HG03558 (cell line): ENCODE results near the gene FICD.
"Not testable (repeated sequence)": the region's sequence is repeated elsewhere in the genome, so short reads cannot be mapped to it uniquely, and the experiment has no call there.

Experiments
- ATAC-seq: cut with Tn5 transposase; IDR thresholded peaks from one replicate; pipeline ENCODE4 v1.9.1; 2021; ENCODE audit warnings: moderate number of reproducible peaks; ENCODE audit not compliant: unreplicated experiment; ENCODE audit errors: extremely low read depth

FICD gene

DNA sequence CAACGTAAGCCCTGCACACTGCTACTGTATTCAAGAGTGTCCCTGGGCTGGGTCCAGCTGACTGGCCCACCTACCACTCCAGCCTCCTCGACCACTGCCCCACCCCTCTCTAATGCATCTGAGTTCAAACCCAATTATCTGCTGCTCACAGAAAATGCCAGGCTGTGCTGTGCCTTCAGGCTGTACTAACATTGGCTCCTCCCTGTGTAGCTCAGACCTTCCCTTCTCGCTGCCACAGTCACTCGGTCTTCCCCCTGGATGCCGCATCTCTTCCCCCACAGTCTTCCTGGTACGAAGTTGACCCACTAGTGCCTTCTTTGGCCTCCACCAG, 12.1 kb downstream of the FICD start:
- no peak for ATAC-seq

DNA sequence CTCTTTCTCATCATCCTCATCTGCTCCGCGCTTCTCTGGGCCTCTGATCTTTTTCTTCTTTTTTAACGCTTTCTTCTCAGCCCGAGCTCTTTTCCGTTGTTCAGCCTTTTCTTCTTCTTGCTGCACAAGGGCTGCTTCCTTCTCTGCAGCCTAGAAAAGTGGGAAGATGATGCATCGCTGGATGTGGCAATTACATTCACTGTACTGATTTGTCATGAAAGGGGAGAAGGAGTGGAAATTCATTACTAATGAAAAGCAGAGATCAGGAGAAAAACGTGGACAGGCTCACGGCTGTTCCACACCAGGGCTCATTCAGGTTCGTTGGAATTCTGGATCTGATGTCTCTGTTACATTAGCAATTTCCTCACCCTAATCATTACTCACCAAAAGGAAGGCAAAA, 15.1 kb downstream of the FICD start:
- no peak for ATAC-seq

DNA sequence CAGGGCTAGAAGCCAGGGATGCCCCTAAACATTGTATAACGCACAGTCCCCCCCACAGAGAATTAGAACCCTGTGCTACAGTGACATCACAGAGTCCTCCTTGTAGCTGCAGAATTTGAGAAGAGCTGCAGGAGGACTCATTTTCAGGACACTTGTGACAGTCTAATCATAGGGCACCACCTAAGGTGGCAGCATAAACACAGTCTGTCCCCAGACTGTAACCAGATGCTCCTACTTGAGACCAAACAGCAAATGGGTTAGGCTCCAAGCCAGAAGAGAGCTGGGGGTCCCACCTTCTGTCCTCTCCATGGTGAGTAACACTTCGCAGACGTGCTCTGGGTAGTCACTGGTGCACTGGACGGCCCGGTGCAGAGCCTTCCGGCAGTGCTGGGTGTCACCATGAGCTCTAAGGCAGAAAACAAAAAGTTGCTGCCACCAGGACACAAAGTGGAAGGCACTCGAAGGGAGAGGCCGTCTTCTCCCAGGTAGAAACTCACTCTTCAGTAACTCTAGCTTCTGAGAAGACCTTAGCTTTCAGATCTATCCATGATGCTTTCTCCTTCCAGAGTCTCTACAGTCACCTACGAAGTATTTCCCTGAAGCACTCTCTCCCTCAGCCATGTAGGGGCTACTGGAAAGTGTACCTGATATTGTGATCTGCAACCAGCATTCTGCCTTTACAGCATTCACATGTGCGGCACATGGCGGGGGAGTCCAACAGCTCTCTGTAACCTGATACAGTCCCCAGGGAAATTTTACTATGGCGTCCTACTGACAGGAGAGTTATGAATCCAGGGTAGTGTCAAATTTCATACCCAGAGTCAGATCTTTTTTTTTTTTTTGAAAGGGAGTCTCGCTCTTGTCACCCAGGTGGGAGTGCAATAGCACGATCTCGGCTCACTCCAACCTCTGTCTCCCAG, 17.1 kb downstream of the FICD start:
- ATAC-seq: no peak

DNA sequence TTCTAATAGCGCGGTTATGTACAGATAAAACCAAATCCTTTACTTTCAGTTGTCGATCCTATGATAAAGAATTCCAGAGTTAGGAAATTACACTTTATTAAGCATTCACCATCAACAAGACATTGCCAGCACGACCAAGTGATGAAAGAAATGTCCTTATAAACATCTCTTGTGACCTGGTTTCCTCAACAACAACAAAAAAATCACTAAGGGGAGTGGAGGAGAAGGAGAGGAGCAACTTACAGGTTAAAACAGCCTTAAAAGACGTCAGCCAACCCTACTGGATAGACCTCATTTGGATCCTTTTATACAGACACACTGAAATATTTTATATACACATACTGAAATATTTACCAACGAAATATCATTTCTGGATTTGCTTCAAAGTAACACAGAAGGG, 23.1 kb downstream of the FICD start:
- no peak for ATAC-seq

DNA sequence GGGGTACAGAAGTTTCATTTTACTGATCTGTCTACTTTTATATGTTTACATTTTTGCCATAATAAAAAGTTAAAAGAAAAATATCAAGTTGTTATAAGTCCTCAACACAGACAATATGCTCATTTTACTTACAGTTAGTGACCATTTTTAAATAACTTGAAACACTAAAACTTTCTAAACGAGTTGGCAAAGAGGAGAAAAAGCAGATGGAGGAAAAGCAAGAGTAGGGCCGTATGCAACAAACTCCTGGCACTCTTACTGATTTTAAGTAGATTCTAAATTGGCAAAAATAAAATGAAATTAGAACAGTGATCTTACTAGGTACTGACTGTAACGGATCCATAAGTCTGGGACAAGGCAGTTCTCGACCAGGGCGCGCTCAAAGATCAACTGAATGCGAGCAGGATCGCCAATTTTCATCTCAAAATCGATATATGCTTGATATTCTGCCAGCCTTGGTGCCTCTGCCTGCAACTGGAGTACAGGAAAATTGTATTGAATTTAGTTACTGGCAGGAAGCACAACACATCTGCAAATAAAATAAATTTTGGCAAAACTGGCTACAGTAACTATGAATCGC, 23.6 kb downstream of the FICD start:
- ATAC-seq: no peak

DNA sequence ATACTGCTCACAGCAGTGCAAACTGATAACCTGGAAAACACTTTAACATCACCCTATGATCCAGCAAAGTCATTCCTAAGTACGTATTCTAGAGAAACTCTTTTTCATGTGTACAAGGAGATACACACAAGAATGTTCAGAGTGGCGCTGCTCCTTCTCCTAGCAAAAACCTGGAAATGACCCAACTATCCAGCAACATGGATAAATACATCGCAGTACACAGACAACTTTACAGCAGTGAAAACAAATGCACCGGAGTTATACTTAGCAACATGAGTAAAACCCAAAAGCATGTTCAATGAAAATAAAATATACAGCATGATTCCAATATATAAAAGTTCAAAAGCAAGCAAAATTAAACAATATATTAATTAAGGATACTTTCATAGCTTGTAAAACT, 27.2 kb downstream of the FICD start:
- no peak for ATAC-seq

DNA sequence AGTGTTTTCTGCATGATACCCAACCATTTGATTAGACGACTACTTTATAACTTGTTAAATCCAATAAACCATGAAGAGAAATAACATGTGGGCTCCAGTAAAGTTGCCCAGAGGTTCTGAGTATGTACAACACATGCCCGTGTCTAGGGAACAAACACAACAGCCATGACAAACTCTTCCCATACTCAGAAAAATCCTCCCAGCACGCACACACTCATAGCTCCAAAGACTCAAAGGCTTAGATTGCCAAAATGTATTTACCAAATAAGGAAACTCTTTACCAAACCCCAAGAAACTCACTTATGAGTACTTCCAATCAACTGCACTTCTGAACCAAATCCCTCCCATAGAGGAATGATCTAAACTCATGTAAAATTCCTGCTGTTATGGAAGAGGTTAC, 28.6 kb downstream of the FICD start:
- no peak for ATAC-seq

DNA sequence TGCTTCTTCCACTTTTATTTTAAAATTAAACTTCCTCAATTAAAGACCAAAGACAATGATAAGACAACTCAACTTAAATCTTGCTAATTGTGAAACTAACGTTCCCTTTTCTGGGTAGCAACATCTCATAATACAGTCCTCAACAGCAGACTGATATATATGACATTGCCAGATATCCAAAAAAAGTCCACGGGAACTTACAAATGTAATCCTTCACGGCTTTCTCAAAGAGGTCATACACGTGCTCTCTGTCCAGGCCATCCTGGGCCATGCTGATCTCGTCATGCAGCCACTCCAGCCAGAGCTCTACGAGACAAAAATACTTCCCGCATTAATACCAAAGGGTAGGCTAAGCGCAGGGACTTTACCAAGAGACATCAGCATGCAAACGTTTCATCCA, 32.6 kb downstream of the FICD start:
- ATAC-seq: no peak

DNA sequence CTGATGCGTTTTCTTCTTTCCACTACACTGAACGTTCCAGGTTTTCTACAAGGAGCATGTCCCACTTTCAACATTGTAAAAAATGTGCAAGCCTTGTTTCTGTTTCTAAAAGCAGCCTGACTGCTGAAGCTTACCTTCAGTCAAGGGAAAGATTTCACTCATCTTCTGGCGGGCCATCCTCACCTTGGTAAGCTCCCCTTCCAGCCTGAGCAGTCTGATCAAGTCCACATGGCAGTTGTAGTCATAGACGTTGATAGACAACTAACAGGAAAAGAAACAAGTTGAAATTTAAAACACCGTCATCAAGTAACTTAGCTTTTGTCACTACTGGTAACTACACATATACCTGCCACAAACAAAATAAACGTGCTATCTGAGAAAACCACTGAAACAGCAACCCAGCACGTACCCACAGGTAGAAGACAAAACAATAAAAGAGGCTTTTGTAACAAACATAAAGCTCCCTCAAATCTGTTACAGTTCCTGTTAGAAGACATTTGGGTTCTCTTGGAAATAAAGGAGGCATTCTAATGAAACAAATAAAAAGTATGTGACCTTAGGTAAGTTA, 34.0 kb downstream of the FICD start:
- ATAC-seq: no peak

DNA sequence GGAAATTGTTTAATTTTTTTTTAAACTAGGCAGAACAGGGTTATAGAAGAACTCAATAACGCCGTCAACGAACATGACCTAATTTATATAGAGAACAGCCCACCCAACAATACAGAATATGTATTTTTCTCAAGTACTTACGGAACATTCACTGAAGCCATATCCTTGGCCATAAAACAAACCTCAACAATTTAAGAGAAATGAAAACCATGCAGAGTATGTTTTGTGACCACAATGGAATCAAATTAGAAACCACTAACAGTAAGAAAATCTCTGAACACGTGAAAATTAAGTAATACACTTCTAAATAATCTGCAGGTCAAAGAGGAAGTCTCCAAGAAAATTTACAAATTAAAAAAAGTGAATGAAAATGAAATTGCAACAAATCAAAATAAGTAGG, 36.5 kb downstream of the FICD start:
- ATAC-seq: no peak

DNA sequence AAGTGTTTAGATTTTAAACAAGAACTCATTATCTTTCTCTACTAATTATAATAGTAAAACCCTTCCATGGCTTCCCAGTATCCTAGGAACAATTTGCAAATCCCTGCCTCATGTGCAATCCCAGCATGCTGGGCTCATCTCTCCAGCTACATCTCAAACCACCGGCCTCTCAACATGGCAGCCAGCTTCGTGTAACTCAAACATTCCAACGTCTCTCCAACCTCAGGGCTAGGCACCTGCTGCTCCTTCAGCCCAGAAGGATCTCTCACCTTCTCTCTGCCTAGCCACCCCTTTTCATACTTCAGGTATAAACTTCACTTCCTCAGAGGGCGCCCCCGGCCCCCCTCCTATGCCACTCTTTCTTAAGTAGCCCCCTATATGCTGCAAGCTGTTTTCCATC, 38.7 kb downstream of the FICD start:
- ATAC-seq: no peak

DNA sequence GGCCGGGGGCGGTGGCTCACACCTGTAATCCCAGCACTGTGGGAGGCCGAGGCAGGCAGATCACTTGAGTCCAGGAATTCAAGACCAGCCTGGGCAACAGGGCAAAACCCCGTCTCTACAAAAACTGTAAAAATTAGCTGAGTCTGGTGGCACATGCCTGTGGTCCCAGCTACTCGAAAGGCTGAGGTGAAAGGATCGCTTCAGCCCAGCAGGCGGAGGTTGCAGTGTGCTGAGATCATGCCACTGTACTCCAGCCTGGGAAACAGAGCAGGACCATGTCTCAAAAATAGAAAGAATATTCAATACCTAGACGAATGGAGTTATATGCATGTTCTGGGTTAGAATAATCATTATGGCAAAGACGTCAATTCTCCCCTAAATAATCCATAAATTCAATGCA, 40.3 kb downstream of the FICD start:
- not testable (repeated sequence) for ATAC-seq

DNA sequence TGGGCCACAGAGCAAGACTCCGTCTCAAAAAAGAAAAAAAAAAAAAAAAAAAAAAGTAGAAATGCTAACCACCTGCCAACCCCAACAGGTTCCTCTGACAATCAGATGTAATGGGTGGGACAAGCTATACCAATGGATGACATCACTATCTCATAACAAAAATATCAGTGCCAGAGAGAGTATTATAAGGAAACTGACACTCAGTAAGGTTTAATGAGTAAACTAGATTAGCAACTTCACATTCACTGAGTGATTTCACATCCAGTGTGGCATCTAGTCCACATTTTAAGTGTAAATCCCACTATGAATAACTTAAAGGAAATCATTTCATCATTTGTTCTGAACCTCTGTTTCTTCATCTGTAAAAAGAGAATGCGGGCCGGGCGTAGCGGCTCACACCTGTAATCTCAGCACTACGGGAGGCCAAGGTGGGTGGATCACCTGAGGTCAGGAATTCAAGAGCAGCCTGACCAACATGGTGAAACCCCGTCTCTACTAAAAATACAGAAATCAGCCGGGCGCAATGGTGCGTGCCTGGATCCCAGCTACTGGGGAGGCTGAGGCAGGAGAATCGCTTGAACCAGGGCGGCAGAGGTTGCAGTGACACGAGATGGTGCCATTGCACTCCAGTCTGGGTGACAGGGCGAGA, 44.1 kb downstream of the FICD start:
- ATAC-seq: no peak

DNA sequence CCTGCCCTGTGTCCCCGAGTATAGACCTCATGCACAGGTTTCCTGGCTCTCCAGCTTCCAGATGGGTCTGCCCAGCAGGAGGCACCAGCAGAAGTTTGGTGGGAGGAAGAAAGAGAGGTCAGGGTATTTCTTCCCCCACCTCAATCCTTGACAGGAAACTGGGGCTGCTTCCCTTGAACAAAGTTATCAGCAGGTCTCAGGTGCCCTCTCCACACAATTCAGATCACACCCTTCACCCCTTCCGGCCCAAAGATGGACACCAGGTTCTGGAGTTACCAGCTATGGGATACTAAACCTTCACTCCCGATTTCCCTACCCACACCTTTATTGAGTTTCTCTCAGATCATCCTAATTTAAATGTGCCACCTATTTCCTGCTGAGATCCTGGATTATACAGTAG, 44.7 kb downstream of the FICD start:
- ATAC-seq: no peak

DNA sequence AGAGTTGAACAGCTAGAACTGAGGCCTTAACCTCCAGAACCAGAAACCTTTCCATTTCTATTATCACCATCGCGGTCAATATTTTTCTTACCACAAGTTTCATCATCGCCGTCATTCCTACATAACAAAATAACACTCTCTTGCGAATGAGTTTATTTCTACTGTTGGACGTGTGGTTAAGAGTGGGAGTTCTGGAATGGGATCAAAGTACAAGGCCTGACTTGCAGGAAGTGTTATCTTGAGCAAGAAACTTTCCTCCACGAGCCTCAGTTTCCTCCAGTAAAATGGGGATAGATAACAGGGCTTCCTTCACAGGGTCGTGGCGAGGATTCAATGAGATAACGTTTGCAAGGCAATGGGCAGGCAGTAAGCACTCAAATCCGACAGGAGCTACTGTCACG, 45.2 kb downstream of the FICD start:
- no peak for ATAC-seq

DNA sequence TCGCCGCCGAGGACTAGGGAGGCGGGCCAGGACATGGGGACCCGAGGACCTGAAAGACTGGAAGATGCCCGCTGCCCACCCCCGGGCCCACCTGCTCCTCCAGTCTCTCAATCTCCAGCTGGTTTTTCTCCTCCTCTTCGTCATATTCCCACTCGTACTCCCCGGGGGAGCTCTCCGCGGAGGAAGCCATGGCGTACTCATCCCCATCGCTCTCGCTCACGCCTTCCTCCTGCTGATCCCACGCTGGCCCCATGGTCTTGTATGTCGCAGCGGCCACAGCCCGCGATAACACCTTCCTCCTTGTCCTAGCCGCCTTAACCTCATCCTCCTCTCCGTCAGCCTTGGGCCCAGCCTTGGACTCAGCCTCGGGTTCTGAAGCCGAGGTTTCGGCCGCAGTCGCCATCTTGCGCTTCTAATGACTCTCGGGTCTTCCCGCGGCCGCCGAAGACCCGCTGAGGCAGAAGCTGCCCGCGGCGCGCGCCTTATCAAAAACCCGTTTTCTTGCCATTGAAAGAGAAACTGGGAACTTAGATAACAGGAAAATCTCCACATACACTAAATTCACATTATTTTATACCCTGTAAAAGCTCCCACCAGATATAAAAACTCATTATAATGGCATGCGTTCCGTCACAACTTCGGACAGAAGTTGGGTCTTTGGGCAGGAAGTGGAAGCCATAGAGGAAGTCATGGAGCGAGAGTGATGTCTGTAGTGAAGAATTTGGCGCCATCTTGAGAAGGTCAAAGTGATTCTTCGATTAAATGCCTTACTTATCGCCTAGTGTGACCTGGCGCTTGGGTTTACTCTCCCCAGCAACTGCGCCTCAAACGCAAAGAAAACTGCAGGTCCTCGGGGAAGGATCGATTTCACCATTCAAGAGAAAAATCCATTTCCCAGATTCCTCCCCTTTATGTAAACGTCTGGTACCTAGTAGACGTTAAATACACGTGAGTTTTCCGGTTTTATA, 46.0 kb downstream of the FICD start, which contains the start of gene SART3:
Gene SART3, minus strand, starts transcription at position 422 of the 968 bp plus-strand sequence. Its CDS starts 19 bp downstream, at position 403.
- no peak for ATAC-seq

DNA sequence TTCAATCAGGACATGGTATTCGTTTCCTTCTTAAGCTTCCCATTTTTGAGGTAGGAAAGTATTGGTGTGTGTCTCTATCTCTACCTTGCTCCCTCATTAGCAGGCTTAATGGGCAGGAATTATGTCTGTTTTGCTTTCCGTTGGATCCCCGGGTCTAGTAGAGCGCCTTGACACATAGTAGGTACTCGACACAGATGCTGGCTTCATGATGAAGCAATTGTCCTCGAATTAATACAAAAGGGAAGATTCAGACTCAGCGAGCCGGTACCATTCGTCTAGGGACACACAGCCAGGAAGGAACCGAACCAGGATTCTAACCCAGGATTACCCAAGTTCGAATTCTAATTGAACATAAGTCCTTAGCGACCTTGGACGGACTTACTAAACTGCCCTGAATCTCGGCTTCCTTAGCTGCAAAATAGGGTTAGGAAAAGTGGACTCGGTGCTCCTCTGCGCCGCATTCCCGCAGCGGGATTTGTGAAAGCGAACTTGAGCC, 46.8 kb downstream of the FICD start:
- ATAC-seq: no peak

DNA sequence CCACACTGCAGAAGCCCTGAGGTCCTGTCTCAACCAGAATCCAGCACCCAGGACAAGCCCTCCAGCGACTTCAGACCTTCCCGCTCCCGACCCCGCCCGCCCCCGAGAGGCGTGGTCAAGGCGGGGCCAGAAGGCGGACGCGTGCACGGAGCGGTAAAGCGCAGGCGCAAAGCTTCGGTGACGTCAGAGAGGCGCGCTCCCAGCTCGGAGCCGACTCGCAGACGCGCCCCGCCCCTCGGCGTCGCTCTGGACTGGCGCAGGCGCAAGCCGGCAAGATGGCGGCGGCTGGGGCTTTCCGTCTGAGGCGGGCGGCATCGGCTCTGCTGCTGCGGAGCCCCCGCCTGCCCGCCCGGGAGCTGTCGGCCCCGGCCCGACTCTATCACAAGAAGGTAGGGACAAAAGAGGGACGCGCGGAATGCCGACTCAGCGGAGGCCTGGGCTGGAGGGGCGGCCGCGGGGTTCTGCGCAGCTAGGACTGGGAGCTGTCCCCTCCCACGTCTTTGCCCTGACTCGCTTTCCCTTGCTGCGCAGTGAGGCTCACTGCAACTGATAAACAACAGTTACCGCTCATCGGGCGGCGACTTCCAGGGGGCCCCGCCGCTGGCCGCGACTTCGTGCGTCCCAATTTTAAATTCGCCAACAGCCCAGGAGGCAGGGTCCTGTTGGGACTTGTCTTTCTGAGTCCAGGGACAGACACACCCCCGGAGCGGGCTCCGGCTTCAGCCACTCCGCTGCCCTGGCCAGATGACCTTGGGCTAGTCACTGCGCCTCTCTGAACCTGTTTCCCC, 47.5 kb downstream of the FICD start, which contains the start of gene ISCU:
Gene ISCU, plus strand, starts transcription at position 249 of the 788 bp plus-strand sequence. Its CDS starts 27 bp downstream, at position 276.
- peak; percentile 35 for ATAC-seq
